Stimulated activated CD8-positive, alpha-beta memory T cell treated with anti-CD3 and anti-CD28 coated beads, Interleukin-7, amount 100 ng/mL, for 48 hours (primary cell): ENCODE results near the gene HOXB5.

Experiments
- DNase-seq, 2 donors: peaks; one replicate each; pipeline ENCODE4 v3.0.0-alpha.2; 2020; ENCODE audit warnings: low read depth in 1 of 2; ENCODE audit errors: extremely low read depth in 1 of 2

Gene HOXB5

DNA sequence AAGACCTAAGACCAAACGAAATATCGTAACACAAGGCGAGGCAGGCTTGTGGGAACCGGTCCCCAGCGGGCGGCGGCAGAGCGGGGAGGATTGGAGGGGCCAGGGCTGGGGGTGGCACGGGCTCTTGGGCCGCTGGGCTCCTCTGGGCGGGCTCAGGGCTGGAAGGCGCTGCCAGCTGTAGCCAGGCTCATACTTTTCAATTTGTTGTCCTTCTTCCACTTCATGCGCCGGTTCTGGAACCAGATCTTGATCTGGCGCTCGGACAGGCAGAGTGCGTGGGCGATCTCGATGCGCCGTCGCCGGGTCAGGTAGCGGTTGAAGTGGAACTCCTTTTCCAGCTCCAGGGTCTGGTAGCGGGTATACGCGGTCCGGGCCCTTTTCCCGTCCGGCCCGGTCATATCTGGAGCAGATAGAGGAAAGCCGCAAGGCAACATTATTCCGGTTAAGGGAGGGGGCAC is 1.5 kb downstream of the HOXB5 start:
- no peak for DNase-seq

DNA sequence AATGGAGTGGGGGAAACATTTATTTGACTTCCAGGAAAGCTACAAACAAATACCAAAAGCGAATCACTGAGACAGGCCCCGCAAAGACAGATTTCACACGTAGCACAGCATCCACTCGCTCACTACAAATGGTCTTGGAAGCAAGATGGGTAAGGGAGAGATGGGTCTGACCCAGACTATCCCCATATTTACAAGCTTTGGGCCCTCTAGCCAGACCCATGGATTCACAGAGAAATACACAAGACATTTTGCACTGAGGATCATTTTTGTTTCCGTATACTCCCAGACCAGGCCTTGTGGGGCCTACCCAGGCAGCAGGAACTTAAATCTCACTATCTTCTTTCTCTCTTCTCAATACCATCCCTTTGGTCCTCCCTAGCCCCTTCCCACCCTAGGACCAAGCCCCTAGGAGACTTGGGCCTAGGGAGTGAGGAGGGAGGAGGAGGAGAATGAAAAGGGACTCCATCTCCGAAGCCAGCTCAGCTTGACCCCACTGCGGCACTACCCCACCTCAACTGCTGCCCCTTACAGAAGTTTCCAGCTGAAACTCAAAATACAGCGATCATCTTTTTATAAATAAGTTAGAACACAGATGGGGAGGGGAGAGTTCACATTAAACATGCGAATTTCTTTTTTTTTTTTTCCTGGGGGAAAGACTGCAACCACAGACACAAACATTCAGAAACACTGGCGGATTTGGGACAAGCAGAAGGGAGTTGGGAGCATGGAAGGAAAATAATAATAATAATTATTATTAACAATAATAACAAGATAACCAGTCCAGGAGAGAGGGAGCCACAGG is 2.1 kb downstream of the HOXB5 start:
- DNase-seq: no peak

- no peak for DNase-seq
Measured at GRCh38 chr17:48590607-48591161, 2.9 kb downstream of the HOXB5 start.

- DNase-seq: no peak
Measured at GRCh38 chr17:48589831-48590606, 3.6 kb downstream of the HOXB5 start, which contains the start of gene HOXB3. TSS of gene HOXB3 (minus strand) at chr17:48590241. CDS start at chr17:48552474, 37,767 bp downstream.

GRCh38 chr17:48589060-48589830 is 4.3 kb downstream of the HOXB5 start:
- no peak for DNase-seq

- DNase-seq: no peak
Measured at GRCh38 chr17:48588528-48588927, 5.1 kb downstream of the HOXB5 start.

DNA sequence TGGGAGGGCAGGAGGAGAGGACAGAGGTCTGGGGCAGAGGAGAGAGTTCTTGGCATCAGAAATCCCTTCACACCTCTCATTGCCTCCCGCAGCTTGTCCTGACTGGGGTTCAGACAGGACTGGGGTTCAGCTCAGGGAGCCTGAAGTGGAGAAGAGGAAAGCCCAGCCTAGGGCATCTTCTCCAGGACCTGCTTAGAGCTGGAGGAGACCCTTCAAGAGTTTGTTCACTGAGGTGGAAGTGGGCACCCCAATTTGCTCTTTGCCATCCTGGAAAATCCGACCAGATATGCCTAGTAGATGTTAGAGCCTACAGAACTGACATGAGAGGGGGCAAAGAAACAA is 5.5 kb downstream of the HOXB5 start:
- no peak for DNase-seq

DNA sequence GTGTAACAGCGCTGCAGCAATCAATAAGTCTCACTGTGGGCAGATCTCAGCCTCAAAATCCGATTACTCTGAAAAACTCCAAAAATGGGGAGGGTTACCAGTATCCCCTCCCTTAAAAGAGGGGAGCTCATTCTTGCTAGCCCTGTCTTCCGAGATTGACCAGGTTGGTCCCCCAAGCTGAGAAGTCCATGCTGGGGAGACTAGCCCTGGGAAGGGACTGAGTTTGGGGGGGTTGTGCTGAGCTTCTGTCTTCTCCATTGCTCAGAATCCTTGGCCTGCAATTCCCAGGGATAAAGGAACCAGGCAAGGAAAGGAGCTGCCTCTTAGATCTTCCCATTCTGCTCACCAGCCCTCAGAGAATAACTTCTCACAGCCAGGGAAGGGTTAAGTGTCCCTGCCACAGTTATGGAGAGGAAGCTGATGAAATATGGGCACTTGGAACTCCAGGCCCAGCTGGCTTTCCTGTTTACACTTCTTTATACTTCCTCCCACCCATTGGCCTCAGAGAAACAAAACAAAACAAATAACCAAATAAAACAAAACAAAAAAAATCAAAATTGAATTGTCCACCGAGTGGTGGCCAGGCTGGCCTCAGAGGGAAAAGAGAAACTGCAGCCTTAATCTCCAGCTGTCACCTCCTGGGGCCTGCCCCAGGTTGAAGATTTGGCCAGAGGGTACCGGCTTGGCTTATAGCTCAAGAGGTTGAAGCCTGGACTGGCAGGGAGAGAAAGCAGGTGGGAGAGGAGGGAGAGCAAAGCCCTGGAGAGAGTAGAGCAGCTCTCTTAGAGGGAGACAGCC is 6.1 kb downstream of the HOXB5 start:
- no peak for DNase-seq

- no peak for DNase-seq
Measured at GRCh38 chr17:48586355-48587258, 7.0 kb downstream of the HOXB5 start.

DNA sequence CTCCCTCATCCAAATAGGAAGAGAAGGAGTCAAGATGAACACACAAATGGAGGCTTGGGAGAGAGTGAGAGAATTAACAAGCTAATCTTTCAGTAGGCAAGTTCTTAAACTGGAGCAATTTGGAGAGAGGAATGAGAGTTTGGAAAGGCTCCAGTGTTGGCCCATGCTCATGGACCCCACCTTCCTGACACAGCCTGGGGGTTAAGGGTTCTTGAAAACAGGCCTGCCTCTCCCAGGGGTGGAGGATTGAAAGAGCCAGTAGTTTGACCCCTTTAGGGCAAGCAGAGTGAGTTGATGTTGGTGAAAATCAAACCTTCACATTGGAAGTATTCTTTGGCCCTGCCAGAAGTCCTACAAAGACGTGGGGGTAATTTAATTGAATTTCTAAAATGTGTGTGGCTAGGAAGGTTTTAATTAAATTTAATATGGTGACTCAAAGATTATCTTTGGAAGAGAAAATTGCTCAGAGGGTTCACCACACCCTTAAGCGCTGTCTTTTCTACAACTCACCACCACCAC is 9.3 kb downstream of the HOXB5 start:
- DNase-seq: no peak

DNA sequence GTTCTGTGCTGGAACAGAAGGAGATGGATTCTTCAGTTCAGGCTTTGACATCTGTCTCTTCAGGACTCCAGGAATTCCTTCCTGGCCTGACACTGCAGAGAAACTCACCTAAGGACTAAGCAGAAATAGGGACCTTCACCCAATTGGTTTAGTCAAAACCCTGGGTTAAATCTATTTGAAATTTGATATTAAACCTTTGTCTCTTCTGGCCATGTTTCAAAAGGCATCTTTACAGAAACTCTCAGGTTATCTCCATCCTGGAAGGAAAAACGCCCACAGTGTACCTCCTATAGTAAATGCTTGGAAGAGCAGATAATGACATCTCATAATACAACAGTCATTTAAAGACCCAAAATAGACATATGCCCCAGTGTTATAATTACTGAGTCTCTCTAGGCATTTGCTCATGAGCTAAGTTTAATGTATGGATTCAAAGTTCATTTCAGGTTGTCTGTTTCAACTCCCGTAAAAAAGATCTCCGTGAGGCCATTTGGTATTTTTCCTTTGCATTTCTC is 9.8 kb downstream of the HOXB5 start:
- no peak for DNase-seq

DNA sequence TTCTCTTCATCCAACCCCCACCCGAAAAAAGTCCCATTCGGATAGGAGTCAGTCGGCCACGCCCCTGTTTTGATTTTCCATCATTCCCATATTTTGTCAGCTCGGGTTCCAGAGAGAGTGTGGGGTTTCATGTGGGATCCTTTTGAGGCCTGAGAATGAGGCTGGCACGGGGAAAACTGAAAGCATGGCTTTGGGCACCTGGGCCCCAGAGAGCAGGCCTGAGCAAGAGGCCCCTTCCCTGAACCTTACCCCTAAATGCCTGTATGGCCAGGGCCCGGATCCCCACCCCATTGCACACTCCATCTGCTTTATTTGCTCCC is 10.9 kb downstream of the HOXB5 start:
- no peak for DNase-seq

DNA sequence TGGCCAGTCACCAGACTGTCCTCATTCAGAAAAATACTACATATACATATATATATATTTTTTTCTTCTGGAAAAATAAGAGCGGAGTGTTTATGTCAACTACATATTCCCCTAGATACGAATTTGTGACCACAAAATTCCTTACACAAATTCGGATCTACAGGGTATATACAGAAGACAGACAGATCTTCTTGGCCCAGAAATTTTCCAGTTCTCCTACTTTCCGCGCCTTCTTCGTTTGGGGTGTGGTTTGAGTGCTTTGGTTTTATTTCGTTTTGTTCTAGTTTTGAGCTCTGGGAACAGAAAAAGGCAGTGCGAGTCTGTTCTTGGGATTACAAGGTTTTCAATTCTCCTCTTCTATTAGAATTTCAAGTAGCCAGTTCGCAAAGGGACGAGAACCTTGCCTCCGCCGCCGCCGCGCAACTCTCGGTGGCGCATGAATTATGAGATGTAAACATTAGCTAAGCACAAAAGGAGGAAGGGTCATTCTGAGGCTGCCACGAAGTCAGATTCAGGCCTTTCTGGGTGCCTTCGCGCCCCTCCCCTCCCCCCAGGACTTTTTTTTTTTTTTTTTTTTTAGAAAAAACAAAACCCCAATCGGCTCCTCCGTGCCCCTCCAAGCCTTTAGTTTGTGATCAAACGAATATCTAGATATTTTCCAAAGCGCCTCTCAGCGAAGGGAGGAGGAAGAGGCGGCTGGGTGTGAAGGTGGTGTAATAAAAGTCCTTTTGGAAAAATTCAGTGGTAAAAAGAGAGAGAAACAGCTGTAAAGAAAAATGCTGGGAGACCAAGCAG is 13.6 kb downstream of the HOXB5 start:
- no peak for DNase-seq

DNA sequence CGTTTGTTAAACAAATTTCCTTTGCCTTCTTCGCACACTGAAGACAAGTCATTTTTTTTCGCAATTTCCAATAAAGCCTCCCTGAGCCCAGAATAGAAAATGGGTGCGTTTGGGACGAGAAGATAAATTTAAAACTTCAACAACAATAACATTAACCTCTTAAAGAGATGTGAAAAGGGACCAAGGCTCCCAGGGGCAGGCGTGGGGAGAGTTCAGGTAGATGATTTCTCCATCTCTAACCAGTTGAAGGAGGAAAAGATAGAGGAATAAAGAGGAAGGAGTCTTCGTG is 14.2 kb downstream of the HOXB5 start:
- DNase-seq: no peak

- no peak for DNase-seq
Measured at GRCh38 chr17:48578616-48579470, 14.7 kb downstream of the HOXB5 start.

DNA sequence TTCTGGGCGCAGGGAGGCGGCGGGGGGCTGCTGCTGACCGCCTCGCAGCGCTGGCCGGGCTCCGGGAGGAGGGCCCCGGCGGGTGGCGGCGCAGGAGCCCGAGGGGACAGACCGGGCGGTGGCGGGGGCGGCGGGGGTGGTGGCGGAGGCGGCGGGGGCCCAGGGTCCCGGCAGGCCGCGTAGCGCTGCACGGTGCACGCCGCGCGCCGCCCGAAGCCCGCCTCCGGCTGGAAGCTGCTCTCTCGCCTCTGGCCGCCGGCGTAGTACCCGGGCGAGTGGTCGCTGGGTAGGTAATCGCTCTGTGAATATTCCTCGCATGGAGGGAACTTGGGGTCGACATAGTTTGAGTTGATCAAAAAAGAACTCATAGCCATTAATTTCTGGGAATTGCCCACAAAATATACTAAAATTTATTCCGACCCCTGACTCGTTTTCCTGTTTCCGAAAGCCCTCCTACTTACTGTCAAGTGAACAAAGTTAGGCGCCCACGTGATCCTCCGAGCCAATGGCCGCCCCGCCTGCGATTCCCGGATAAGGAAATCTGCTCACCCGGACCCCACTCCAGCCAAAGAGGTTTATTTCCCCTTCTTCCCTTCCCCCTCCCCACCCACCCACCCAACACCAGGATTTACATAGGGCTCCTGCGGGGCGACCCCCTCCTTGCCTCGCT is 15.5 kb downstream of the HOXB5 start, which contains the start of gene HOXB4:
Gene HOXB4 (minus strand): TSS at position 405 of the 670 bp plus-strand sequence. CDS start 31 bp downstream, at position 374.
- DNase-seq: peak in 1 of 2 donors; percentile 61
